GM12892 (cell line): Measurements from ENCODE around the gene PIGS.

Source experiments
- POLR2A ChIP-seq: IDR thresholded peaks from 2 replicates; pipeline ENCODE4 v1.6.1; 2011; ENCODE audit warnings: low read depth, low read length, control low read depth
- POLR2AphosphoS5 ChIP-seq: IDR thresholded peaks from 2 replicates; pipeline ENCODE4 v1.6.1; 2011; ENCODE audit warnings: low read depth, low read length, control low read depth

GRCh38 chr17:28544402-28545140, 26.8 kb downstream of the PIGS start:
- no peak for TF ChIP-seq POLR2A
- no peak for TF ChIP-seq POLR2AphosphoS5
